ENCODE results near the gene ATAD3B.

DNA sequence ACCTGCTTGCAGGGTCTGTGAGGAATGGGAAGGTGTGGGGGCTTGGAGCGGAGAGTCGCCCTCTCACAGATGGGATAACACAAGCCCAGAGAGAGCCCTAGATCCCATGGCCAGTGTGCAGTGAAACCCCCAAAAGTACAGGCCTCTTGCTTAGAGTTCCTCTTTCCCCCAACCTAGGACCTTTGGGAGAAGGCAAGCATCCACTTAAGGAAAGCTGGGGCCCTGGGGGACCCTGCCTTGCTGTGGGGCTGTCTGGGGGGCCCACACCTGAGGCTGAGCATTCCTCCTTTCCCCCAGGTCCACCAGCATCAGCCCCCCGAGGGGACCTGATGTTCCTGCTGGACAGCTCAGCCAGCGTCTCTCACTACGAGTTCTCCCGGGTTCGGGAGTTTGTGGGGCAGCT lies 34.9 kb upstream of the ATAD3B start:
- no peak for TF ChIP-seq POLR2A (IDR thresholded peaks at IDR 0.05)
- TF ChIP-seq, protein P1, sequence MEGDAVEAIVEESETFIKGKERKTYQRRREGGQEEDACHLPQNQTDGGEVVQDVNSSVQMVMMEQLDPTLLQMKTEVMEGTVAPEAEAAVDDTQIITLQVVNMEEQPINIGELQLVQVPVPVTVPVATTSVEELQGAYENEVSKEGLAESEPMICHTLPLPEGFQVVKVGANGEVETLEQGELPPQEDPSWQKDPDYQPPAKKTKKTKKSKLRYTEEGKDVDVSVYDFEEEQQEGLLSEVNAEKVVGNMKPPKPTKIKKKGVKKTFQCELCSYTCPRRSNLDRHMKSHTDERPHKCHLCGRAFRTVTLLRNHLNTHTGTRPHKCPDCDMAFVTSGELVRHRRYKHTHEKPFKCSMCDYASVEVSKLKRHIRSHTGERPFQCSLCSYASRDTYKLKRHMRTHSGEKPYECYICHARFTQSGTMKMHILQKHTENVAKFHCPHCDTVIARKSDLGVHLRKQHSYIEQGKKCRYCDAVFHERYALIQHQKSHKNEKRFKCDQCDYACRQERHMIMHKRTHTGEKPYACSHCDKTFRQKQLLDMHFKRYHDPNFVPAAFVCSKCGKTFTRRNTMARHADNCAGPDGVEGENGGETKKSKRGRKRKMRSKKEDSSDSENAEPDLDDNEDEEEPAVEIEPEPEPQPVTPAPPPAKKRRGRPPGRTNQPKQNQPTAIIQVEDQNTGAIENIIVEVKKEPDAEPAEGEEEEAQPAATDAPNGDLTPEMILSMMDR (IDR thresholded peaks at IDR 0.05): no peak
- TF ChIP-seq EP300 (IDR thresholded peaks at IDR 0.05; ENCODE audit: low read depth): no peak

Measured in transverse colon (tissue), 3 donors.